Panc1 (cell line): Measurements from ENCODE around the gene METTL22. TPM values are rescaled to one million over a fixed set of nuclear protein-coding genes. Genes with fewer than 3 reads are reported as not detected.

Source experiments
- ATAC-seq: fragments of 200-7000 bp; cut with Tn5 transposase; 2 replicates; pipeline ENCODE4 v1.9.1; 2020; ENCODE audit warnings: mild to moderate bottlenecking, moderate library complexity
- BruUV-seq: library from RNA; stranded (reverse); fragments of 400-500 nt; replicated peaks from 2 replicates; lab custom pipeline; 2021; lab: Mats Ljungman, UMichigan
- CTCF ChIA-PET: fragments of 300-600 bp; sonication (Branson Sonifier 250); formaldehyde crosslinking; loops from one replicate; lab custom pipeline; 2022; ENCODE audit warnings: antibody characterized with exemption; lab: Charles Lee
- POLR2A ChIA-PET: fragments of 300-600 bp; sonication (Branson Sonifier 250); formaldehyde crosslinking; loops from one replicate; lab custom pipeline; 2022; ENCODE audit warnings: antibody characterized with exemption; lab: Charles Lee
- DNase-seq: peaks from one replicate; pipeline ENCODE4 v3.0.0-alpha.2; 2010; ENCODE audit warnings: low read depth, low spot score
- H3K27ac ChIP-seq: 2 replicates; pipeline ENCODE4 v1.5.1; 2011; ENCODE audit warnings: mild to moderate bottlenecking, low read length, inconsistent platforms
- H3K27me3 ChIP-seq: fragments of 200-500 bp; sonication (Bioruptor generic); 2 replicates; pipeline ENCODE4 v1.6.0; 2014; ENCODE audit warnings: low read length, inconsistent platforms; ENCODE audit not compliant: control insufficient read depth, insufficient read depth
- H3K36me3 ChIP-seq: fragments of 200-500 bp; sonication (Bioruptor generic); 2 replicates; pipeline ENCODE4 v1.5.1; 2014; ENCODE audit warnings: inconsistent platforms, mild to moderate bottlenecking, low read length, moderate library complexity; ENCODE audit not compliant: control insufficient read depth, insufficient read depth
- H3K4me1 ChIP-seq: 2 replicates; pipeline ENCODE4 v1.5.1; 2011; ENCODE audit warnings: inconsistent platforms, mild to moderate bottlenecking, low read length, moderate library complexity; ENCODE audit not compliant: control insufficient read depth, insufficient read depth
- H3K4me3 ChIP-seq, 2 experiments: 2 replicates each; pipeline ENCODE4 v1.5.1; 2011 to 2012; ENCODE audit warnings: low read depth in 2 of 2, low read length in 2 of 2, mild to moderate bottlenecking in 2 of 2, inconsistent platforms in 1 of 2, moderate library complexity in 1 of 2
- H3K9me3 ChIP-seq: fragments of 200-500 bp; sonication (Bioruptor generic); 2 replicates; pipeline ENCODE4 v1.5.1; 2014; ENCODE audit warnings: low read depth, mild to moderate bottlenecking, inconsistent platforms, low read length, moderate library complexity; ENCODE audit not compliant: control insufficient read depth, insufficient read depth
- POLR2AphosphoS5 ChIP-seq: IDR thresholded peaks from 2 replicates; pipeline ENCODE4 v1.6.1; 2012; ENCODE audit warnings: mild to moderate bottlenecking, low read depth, low read length, moderate library complexity
- SIN3A ChIP-seq: IDR thresholded peaks from 2 replicates; pipeline ENCODE4 v1.6.1; 2012; ENCODE audit warnings: low read depth, mild to moderate bottlenecking, low read length, moderate library complexity, borderline replicate concordance; ENCODE audit not compliant: insufficient read depth
- TCF7L2 ChIP-seq: IDR thresholded peaks from 2 replicates; pipeline ENCODE4 v1.6.1; 2011; ENCODE audit warnings: mild to moderate bottlenecking, low read depth, low read length, inconsistent platforms
- in situ Hi-C: cut with HindIII; loops from 2 replicates; pipeline ENCODE4 v1.10.0; 2016; ENCODE audit warnings: low sequenced_read_pairs, low pct_unique_long_range_greater_than_20kb
- intact Hi-C: fragments of 100-400 bp; cut with micrococcal nuclease; formaldehyde crosslinking; loops from one replicate; pipeline ENCODE4 v1.10.0; 2022; ENCODE audit not compliant: unreplicated experiment
- total RNA-seq: library from RNA; stranded (reverse); gene quantifications from one replicate; pipeline ENCODE4 v1.2.1, GENCODE V29; 2021; ENCODE audit not compliant: unreplicated experiment
- TF ChIP-seq, protein P1 (sequence below), 2 experiments: IDR thresholded peaks; 2 replicates each; pipeline ENCODE4 v1.6.1; 2011 to 2012; ENCODE audit warnings: low read depth in 2 of 2, control low read depth in 1 of 2, low read length in 1 of 2, mild to moderate bottlenecking in 1 of 2, moderate library complexity in 1 of 2; ENCODE audit not compliant: insufficient read depth in 1 of 2
- TF ChIP-seq, protein P2 (sequence below): fragments of 450-650 bp; IDR thresholded peaks from 2 replicates; pipeline ENCODE4 v1.5.1; 2017; ENCODE audit warnings: mild to moderate bottlenecking

METTL22 gene
- total RNA-seq, 1 experiment from 2014 or later: 31.8 TPM

DNA sequence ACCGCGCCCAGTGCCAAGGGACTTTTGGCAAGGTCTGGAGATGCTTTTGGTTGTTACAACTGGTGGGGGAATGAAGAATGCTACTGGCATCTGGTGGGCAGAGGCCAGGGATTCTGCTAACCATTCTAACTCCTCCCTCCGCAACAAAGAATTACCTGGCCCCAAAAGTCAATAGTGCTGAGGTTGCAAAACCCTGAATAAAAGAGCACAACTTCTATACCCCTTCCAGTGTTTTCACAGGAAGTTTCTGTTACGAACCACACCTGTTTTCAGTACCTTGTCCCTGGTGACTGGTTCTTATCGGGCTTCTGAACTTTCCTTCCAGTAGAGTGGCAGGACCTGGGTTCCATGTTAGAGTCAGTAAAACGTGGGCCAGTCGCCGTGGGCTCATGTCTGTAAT lies 70.2 kb downstream of the METTL22 start:
- TF ChIP-seq, protein P1, sequence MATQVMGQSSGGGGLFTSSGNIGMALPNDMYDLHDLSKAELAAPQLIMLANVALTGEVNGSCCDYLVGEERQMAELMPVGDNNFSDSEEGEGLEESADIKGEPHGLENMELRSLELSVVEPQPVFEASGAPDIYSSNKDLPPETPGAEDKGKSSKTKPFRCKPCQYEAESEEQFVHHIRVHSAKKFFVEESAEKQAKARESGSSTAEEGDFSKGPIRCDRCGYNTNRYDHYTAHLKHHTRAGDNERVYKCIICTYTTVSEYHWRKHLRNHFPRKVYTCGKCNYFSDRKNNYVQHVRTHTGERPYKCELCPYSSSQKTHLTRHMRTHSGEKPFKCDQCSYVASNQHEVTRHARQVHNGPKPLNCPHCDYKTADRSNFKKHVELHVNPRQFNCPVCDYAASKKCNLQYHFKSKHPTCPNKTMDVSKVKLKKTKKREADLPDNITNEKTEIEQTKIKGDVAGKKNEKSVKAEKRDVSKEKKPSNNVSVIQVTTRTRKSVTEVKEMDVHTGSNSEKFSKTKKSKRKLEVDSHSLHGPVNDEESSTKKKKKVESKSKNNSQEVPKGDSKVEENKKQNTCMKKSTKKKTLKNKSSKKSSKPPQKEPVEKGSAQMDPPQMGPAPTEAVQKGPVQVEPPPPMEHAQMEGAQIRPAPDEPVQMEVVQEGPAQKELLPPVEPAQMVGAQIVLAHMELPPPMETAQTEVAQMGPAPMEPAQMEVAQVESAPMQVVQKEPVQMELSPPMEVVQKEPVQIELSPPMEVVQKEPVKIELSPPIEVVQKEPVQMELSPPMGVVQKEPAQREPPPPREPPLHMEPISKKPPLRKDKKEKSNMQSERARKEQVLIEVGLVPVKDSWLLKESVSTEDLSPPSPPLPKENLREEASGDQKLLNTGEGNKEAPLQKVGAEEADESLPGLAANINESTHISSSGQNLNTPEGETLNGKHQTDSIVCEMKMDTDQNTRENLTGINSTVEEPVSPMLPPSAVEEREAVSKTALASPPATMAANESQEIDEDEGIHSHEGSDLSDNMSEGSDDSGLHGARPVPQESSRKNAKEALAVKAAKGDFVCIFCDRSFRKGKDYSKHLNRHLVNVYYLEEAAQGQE (IDR thresholded peaks at IDR 0.05; ENCODE audit: insufficient read depth in 1 of 2, low read depth in 2 of 2, low read length in 1 of 2): no peak
- TF ChIP-seq TCF7L2 (no peak), POLR2AphosphoS5 (no peak), SIN3A (no peak)
- TF ChIP-seq, protein P2, sequence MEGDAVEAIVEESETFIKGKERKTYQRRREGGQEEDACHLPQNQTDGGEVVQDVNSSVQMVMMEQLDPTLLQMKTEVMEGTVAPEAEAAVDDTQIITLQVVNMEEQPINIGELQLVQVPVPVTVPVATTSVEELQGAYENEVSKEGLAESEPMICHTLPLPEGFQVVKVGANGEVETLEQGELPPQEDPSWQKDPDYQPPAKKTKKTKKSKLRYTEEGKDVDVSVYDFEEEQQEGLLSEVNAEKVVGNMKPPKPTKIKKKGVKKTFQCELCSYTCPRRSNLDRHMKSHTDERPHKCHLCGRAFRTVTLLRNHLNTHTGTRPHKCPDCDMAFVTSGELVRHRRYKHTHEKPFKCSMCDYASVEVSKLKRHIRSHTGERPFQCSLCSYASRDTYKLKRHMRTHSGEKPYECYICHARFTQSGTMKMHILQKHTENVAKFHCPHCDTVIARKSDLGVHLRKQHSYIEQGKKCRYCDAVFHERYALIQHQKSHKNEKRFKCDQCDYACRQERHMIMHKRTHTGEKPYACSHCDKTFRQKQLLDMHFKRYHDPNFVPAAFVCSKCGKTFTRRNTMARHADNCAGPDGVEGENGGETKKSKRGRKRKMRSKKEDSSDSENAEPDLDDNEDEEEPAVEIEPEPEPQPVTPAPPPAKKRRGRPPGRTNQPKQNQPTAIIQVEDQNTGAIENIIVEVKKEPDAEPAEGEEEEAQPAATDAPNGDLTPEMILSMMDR: no peak
- Histone ChIP-seq H3K4me3 (no peak overlapping the region), H3K36me3 (no peaks in the 10 kb centered on the region), H3K27ac (no peak overlapping the region), H3K27me3 (no peaks in the 10 kb centered on the region), H3K9me3 (peaks cover 8% of the 10 kb centered on the region; the same call in 1 of the 2 replicates), H3K4me1 (no peaks in the 10 kb centered on the region)
- ATAC-seq (no peak), DNase-seq (no peak)
- in situ Hi-C loops (no loop called here), intact Hi-C loops (no loop called here)
- BruUV-seq: no TSS peak
- CTCF ChIA-PET: no interaction called here
- POLR2A ChIA-PET: no interaction called here

DNA sequence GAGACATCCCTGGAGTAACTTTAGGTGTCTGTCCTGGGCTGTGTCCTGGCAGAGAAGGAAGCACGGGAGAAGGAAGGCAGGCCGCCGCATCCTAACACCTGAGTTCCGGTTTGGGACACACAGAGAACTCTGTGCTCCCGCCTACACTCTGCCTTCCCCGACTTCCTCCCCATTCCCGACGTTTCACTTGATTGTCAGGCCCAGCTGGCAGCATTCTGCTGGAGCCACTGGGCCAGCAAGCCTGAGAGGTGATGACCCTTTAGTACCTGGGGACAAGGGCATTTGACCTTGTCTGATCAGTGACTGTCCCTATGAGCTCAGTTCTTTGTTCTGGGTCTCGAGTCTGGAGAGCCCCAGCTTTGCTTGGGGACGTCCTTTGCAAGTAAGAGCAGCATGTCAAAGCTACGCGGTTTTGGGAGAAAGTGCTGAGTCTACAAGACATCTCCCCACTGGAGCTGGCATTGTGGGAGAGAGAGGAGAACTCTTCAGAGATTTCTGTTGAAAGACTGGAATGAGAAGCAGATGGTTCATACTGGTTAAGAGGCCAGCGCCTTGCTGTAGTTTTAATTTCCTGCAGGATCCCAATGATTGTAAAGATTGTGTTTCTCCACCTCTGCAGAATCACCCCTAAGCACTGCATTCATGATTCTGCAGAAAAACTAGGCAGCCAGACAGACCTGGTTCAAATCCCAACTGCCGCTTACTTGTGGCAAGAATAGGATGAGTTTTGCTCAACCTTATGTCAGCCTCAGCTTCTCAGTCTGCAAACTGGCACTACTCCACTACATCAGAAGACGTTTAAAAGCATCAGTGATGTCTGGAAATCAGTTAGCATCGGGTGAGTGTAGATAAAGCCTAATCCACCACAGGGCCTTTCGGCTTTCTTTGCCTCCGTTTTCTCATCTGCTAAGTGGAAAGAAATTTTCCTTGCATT lies 73.6 kb downstream of the METTL22 start:
- BruUV-seq: no TSS peak

More for the DNA sequence above, 73.6 kb downstream of the METTL22 start:
- CTCF ChIA-PET: no interaction called here
- ATAC-seq: no peak
- POLR2A ChIA-PET: interaction anchor here (0.6 kb wide), 1 partner anchor 207 kb away, joined by 4 read pairs; no protein-coding TSS in a partner anchor
- H3K9me3 ChIP-seq: 0 out of 2 replicates have a peak, but pooled peaks cover 1% of the 10 kb centered on the region
- H3K4me1 ChIP-seq: no peaks in the 10 kb centered on the region
- TF ChIP-seq TCF7L2 (no peak), SIN3A (no peak), POLR2AphosphoS5 (no peak)
- TF ChIP-seq, protein P2: no peak
- TF ChIP-seq, protein P1 (IDR thresholded peaks at IDR 0.05; ENCODE audit: insufficient read depth in 1 of 2, low read depth in 2 of 2, low read length in 1 of 2): no peak
- no peak overlapping the region for H3K4me3 ChIP-seq
- intact Hi-C loops: no loop called here
- no peak overlapping the region for H3K27ac ChIP-seq
- in situ Hi-C loops: no loop called here
- no peaks in the 10 kb centered on the region for H3K36me3 ChIP-seq
- no peak for DNase-seq
- no peaks in the 10 kb centered on the region for H3K27me3 ChIP-seq
